HL-60 (cell line): ENCODE data around the gene SNRK.
A peak's percentile ranks its signal among the peaks of the same experiment; 100 is the strongest.

Source experiments
- DNase-seq, 2 experiments: peaks; one replicate each; pipeline ENCODE4 v3.0.0-alpha.2; 2010 to 2020; ENCODE audit warnings: low read depth in 1 of 2, low spot score in 1 of 2
- H3K27ac ChIP-seq: fragments of 250-450 bp; sonication (Bioruptor Pico); replicated peaks from 2 replicates; pipeline ENCODE4 v1.5.1; 2020; ENCODE audit warnings: mild to moderate bottlenecking, moderate library complexity
- H3K27me3 ChIP-seq: fragments of 250-450 bp; sonication (Bioruptor Pico); 2 replicates; pipeline ENCODE4 v1.5.1; 2021; ENCODE audit warnings: mild to moderate bottlenecking, moderate library complexity; ENCODE audit not compliant: insufficient read depth, poor library complexity, severe bottlenecking
- H3K4me3 ChIP-seq: replicated peaks from 2 replicates; pipeline ENCODE4 v1.5.1; 2011; ENCODE audit warnings: mild to moderate bottlenecking, control low read depth, low read length; ENCODE audit not compliant: insufficient read depth
- GABPA ChIP-seq: IDR thresholded peaks from 2 replicates; pipeline ENCODE4 v1.6.1; 2012; ENCODE audit warnings: low read depth
- POLR2AphosphoS5 ChIP-seq: IDR thresholded peaks from 2 replicates; pipeline ENCODE4 v1.6.1; 2012; ENCODE audit warnings: low read depth
- SPI1 ChIP-seq: IDR thresholded peaks from 2 replicates; pipeline ENCODE4 v1.6.1; 2012; ENCODE audit warnings: low read depth, mild to moderate bottlenecking, borderline replicate concordance
- TF ChIP-seq, protein P1 (sequence below): IDR thresholded peaks from one replicate; pipeline ENCODE4 v1.5.1; 2011; ENCODE audit warnings: low read length, control low read depth, inconsistent platforms; ENCODE audit not compliant: insufficient read depth
- TF ChIP-seq, protein P2 (sequence below): IDR thresholded peaks from 2 replicates; pipeline ENCODE4 v1.6.1; 2012; ENCODE audit warnings: low read depth; ENCODE audit not compliant: insufficient replicate concordance

The SNRK gene

DNA sequence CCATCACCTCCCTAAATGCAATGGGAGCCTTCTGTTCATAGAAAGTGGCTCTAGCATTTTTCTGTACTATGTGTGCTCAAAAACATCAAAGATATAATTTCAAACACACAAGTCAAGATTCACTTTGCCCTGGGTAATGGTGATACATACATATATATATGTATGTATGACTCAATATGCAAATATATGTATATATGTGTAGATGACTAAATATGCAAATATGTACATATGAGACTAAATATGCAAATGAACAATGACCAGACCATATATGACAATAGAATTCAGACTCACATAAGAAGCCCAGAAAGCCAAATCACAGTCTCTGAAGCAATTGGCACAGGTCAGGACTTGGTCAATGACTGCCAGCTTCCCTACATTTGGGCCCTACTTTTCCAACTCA is 36.9 kb upstream of the SNRK start:
- Histone ChIP-seq H3K27ac (no peak overlapping the region), H3K27me3 (no peaks in the 10 kb centered on the region), H3K4me3 (no peak overlapping the region)
- DNase-seq, result no peak
- no peak for TF ChIP-seq SPI1
- TF ChIP-seq, protein P1, sequence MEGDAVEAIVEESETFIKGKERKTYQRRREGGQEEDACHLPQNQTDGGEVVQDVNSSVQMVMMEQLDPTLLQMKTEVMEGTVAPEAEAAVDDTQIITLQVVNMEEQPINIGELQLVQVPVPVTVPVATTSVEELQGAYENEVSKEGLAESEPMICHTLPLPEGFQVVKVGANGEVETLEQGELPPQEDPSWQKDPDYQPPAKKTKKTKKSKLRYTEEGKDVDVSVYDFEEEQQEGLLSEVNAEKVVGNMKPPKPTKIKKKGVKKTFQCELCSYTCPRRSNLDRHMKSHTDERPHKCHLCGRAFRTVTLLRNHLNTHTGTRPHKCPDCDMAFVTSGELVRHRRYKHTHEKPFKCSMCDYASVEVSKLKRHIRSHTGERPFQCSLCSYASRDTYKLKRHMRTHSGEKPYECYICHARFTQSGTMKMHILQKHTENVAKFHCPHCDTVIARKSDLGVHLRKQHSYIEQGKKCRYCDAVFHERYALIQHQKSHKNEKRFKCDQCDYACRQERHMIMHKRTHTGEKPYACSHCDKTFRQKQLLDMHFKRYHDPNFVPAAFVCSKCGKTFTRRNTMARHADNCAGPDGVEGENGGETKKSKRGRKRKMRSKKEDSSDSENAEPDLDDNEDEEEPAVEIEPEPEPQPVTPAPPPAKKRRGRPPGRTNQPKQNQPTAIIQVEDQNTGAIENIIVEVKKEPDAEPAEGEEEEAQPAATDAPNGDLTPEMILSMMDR, result no peak

DNA sequence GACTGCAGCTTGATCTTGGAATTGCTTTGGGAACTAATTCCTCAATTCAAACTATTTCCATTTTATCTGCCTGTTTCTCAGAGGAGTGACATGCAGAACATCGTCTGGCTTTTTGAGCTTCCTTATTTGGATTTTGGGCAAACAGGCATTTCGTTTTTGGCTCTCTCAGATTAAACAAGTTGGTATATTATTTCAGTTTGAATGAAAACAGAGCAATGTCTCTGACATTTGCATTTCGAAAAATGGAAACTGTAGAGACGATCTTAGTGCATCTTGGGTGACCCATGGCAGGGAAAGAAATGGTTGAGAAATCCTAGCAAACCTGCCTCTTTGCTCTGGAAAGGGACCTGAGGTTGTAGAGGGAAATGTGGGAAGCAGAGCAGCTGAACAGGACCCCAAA is 33.0 kb upstream of the SNRK start:
- Histone ChIP-seq H3K27me3 (no peaks in the 10 kb centered on the region), H3K27ac (no peak overlapping the region), H3K4me3 (no peak overlapping the region)
- no peak for DNase-seq
- TF ChIP-seq, protein P1, result no peak
- TF ChIP-seq, protein P2, sequence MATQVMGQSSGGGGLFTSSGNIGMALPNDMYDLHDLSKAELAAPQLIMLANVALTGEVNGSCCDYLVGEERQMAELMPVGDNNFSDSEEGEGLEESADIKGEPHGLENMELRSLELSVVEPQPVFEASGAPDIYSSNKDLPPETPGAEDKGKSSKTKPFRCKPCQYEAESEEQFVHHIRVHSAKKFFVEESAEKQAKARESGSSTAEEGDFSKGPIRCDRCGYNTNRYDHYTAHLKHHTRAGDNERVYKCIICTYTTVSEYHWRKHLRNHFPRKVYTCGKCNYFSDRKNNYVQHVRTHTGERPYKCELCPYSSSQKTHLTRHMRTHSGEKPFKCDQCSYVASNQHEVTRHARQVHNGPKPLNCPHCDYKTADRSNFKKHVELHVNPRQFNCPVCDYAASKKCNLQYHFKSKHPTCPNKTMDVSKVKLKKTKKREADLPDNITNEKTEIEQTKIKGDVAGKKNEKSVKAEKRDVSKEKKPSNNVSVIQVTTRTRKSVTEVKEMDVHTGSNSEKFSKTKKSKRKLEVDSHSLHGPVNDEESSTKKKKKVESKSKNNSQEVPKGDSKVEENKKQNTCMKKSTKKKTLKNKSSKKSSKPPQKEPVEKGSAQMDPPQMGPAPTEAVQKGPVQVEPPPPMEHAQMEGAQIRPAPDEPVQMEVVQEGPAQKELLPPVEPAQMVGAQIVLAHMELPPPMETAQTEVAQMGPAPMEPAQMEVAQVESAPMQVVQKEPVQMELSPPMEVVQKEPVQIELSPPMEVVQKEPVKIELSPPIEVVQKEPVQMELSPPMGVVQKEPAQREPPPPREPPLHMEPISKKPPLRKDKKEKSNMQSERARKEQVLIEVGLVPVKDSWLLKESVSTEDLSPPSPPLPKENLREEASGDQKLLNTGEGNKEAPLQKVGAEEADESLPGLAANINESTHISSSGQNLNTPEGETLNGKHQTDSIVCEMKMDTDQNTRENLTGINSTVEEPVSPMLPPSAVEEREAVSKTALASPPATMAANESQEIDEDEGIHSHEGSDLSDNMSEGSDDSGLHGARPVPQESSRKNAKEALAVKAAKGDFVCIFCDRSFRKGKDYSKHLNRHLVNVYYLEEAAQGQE, result no peak
- no peak for TF ChIP-seq GABPA
- no peak for TF ChIP-seq POLR2AphosphoS5
- TF ChIP-seq SPI1, result no peak

DNA sequence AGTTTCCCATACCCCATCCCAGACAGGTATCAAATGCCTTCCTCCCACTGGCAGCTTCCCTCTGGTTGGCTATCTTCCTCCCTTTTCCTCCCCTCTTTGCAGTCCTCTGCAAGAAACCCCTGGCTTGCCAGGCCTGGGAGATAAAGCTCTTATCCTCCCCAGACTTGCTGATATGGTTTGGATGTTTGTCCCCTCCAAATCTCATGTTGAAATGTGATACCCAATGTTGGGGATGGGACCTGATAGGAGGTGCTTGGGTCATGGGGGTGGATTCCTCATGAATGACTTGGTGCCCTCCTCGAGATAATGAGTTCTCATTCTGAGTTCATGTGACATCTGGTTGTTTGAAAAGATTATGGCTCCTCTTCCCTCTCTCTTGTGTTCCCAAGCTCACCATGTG is 32.2 kb upstream of the SNRK start:
- TF ChIP-seq, protein P1, result no peak
- TF ChIP-seq POLR2AphosphoS5 (no peak), GABPA (no peak), SPI1 (no peak)
- TF ChIP-seq, protein P2, result no peak
- no peak for DNase-seq
- Histone ChIP-seq H3K4me3 (no peak overlapping the region), H3K27ac (no peak overlapping the region), H3K27me3 (no peaks in the 10 kb centered on the region)

DNA sequence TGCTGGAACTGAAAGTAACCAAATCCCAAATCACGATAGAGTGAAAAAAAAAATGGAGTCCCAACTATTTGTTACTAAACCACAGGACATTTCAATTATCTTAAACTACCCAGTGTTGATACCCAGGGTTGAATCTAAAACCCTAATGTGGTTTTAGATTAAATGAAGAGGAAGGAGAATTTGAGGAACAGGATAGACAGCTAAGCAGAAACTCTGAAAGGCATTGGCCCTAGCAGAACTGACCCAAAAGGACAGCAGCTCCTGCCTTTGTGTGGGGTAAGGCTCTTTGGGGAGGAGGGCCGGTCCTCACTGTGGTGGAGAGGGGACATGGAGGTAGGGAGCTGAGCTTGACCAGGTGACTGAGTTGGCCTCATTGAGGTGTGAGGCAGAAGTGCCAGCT is 30.7 kb upstream of the SNRK start:
- no peaks in the 10 kb centered on the region for H3K27me3 ChIP-seq
- no peak overlapping the region for H3K4me3 ChIP-seq
- peak; percentile 79; the same call in 1 of the 2 replicates for TF ChIP-seq SPI1
- TF ChIP-seq, protein P2, result no peak
- TF ChIP-seq, protein P1, result no peak
- TF ChIP-seq GABPA, result no peak
- no peak for TF ChIP-seq POLR2AphosphoS5
- H3K27ac ChIP-seq, result peak overlapping the region; percentile 10
- DNase-seq, result peak in 1 of 2 experiments; percentile 15
